Esophagus muscularis mucosa (tissue), 4 donors: Measurements from ENCODE around the gene GLRA3.

ENCODE experiments used
- EP300 ChIP-seq: sonication (generic); formaldehyde crosslinking; IDR thresholded peaks from one replicate; pipeline ENCODE4 v1.6.1; 2017; ENCODE audit warnings: antibody characterized with exemption
- POLR2A ChIP-seq: fragments of 450-650 bp; IDR thresholded peaks from one replicate; pipeline ENCODE4 v1.6.1; 2017; ENCODE audit warnings: antibody characterized with exemption, moderate library complexity, mild to moderate bottlenecking, low read depth
- TF ChIP-seq, protein P1 (sequence below), 3 experiments: fragments of 200-600 bp in 2 of 3; fragments of 450-650 bp in 1 of 3; sonication (generic) in 2 of 3; IDR thresholded peaks; one replicate each; pipeline ENCODE4 v1.5.1; 2017 to 2019; ENCODE audit warnings: antibody characterized with exemption in 3 of 3, mild to moderate bottlenecking in 2 of 3, moderate library complexity in 1 of 3

DNA sequence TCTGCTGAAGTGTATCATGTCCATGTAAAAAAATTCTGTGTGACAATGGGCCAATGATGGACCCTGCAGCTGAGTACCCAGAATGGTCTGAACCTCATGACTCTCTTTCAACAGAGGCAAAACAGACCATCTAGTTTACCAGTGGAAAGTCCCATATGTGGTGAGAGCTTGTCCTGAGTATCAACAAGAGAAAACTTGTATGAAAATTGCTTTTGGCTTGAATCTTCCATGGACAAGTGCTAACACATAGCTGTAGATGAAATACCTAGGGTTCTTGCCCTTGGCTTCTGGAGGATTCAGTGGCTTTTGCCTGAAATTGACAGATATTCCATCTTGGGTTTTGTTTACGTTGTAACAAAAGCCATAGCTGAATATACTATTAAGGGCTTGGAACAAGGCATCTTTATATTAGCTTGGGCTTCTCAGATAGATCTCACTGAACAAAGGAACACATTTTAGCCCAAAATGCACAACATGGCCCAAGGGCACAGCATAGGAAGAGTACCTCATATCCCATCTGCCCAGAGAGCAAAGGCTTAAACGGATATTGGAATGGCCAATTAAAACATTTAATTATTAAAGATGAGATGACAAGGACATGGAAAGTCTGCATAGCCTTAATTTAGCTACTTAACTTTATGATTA is 178.2 kb downstream of the GLRA3 start:
- TF ChIP-seq EP300 (no peak), POLR2A (no peak)
- TF ChIP-seq, protein P1, sequence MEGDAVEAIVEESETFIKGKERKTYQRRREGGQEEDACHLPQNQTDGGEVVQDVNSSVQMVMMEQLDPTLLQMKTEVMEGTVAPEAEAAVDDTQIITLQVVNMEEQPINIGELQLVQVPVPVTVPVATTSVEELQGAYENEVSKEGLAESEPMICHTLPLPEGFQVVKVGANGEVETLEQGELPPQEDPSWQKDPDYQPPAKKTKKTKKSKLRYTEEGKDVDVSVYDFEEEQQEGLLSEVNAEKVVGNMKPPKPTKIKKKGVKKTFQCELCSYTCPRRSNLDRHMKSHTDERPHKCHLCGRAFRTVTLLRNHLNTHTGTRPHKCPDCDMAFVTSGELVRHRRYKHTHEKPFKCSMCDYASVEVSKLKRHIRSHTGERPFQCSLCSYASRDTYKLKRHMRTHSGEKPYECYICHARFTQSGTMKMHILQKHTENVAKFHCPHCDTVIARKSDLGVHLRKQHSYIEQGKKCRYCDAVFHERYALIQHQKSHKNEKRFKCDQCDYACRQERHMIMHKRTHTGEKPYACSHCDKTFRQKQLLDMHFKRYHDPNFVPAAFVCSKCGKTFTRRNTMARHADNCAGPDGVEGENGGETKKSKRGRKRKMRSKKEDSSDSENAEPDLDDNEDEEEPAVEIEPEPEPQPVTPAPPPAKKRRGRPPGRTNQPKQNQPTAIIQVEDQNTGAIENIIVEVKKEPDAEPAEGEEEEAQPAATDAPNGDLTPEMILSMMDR (IDR thresholded peaks at IDR 0.05) = no peak
